ENCODE measurements around the gene NDFIP1.

DNA sequence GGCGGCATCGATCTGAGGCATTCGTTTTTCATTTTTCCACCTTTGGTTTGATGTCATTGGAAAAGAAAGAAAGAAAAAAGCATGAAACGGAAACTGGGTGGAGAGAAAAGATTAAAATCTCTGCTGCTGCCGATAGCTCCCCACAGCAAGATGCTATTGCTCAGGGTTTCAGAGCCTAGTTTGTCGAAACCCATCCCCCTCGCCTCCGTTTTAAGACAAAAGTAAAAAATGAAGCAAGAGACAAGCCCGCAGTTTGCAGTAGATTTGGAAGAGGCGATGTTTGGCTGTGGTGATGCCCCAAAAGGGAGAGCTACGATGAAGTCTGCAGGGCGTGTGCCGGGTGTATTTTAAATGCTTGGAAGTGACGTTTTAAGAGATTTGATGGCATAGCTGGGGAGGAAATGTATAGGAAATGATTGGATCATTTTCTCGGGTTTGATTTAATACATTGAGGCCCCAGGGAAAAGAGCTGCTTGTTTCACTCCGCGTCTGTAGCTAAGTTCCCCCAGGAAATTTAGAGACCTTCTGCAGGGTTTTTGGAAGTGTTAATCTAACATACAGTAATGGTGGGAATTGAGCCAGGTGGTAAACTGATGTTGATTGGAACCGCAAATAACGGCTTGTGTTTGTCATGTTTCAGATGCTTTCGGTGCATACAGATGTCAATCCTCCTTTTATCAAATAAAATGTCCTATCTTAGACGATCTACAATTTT is 909 bp downstream of the NDFIP1 start:
- no peak for TF ChIP-seq EZH2 (IDR thresholded peaks at IDR 0.05; ENCODE audit: low read length, missing control alignments)
- TF ChIP-seq, protein P1, sequence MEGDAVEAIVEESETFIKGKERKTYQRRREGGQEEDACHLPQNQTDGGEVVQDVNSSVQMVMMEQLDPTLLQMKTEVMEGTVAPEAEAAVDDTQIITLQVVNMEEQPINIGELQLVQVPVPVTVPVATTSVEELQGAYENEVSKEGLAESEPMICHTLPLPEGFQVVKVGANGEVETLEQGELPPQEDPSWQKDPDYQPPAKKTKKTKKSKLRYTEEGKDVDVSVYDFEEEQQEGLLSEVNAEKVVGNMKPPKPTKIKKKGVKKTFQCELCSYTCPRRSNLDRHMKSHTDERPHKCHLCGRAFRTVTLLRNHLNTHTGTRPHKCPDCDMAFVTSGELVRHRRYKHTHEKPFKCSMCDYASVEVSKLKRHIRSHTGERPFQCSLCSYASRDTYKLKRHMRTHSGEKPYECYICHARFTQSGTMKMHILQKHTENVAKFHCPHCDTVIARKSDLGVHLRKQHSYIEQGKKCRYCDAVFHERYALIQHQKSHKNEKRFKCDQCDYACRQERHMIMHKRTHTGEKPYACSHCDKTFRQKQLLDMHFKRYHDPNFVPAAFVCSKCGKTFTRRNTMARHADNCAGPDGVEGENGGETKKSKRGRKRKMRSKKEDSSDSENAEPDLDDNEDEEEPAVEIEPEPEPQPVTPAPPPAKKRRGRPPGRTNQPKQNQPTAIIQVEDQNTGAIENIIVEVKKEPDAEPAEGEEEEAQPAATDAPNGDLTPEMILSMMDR (conservative IDR thresholded peaks at IDR 0.05 in 1 of 2, IDR thresholded peaks at IDR 0.05 in 1 of 2; ENCODE audit: low read depth in 1 of 2, low read length in 2 of 2): no peak
